Measurements from ENCODE around the gene PRRC2A. TPM values are rescaled to one million over a fixed set of nuclear protein-coding genes. Genes with fewer than 3 reads are reported as not detected.

The PRRC2A gene
- total and polyA plus RNA-seq, 11 donors = 75.1 to 119 (median 97.4) TPM

DNA sequence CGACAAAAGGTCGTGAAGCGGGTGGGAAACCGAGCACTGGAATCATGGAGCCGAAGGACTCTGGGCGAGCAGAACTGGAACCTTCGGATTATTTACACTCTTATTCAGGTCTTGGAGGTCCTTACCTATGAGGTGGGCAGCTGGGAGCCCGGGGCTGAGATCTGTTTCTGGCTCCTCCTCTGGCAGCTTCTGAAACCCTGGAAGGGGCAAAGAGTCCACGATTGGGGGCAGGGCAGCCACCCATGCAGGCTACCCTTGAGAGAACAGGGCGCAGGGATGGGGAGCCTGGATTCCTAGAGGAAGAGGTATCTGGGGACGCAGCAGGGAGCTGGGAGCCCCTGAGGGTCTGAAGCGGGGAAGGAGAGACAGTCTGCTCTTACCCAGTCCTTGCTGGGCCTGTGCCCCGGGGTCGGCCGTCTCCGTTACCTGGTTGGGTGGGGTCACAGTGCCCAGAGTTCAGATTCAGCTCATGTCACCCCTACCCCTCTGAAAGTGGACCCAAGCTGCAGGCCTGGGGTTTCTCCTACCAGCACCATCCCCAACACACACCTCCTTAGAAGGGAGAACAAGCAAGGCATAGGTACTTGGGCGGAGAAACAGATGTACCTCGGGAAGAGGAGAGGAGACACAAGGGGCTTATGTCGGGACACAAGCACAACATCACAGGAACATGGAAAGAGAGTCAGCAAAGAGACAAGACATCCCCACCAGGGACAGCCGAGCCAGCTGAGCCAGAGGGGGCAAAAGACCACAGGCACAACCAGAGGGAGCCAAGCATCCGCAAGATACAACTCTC is 38.9 kb upstream of the PRRC2A start:
- intact Hi-C loops (cut with DNase I) = loop anchor here (1.0 to 5.0 kb wide), 7 partner anchors 15 to 35 kb away; partner anchors contain the start of genes ATP6V1G2 (in 9 of the 10) and NFKBIL1 (in 9 of the 10)
- WGBS, 4 donors = 23 to 36% (median 27%) methylated on average over 18 to 21 of the region's 21 CpGs
- TF ChIP-seq POLR2A (IDR thresholded peaks at IDR 0.05) = no peak
- no peak for TF ChIP-seq CTCF (IDR thresholded peaks at IDR 0.05)
- H3K36me3 ChIP-seq = peaks cover 0 to 10% (median 0%) of the 10 kb centered on the region in 9 donors
- ATAC-seq = peak in 3 of 4 donors; percentile 24 to 47 (median 36)
- peak overlapping the region; percentile 71 to 95 (median 85) for H3K27ac ChIP-seq
- no peaks in the 10 kb centered on the region for H3K27me3 ChIP-seq
- DNase-seq = peak in 1 of 5 donors; percentile 33
- H3K9me3 ChIP-seq = no peaks in the 10 kb centered on the region
- peak overlapping the region; percentile 67 to 98 (median 84) for H3K4me3 ChIP-seq
- peaks cover 0 to 83% (median 16%) of the 10 kb centered on the region in 12 donors for H3K4me1 ChIP-seq

- 60 to 100% (median 71%) methylated on average over 1 to 3 of the region's 3 CpGs for WGBS, 4 donors
- no peaks in the 10 kb centered on the region for H3K9me3 ChIP-seq
- peak within 1 kb of the TSS; percentile 67 to 98 (median 84) for H3K4me3 ChIP-seq
- no peak for ATAC-seq
- no peaks in the 10 kb centered on the region for H3K27me3 ChIP-seq
- TF ChIP-seq CTCF (IDR thresholded peaks at IDR 0.05) (no peak), POLR2A (IDR thresholded peaks at IDR 0.05) (no peak)
- peak in 1 of 5 donors; percentile 32 for DNase-seq
- intact Hi-C loops (cut with DNase I) = loop anchor here in 7 of 10 donors (2.0 to 5.0 kb wide), 2 partner anchors 15 to 35 kb away; partner anchors contain the start of genes ATP6V1G2 (in 7 of the 7) and NFKBIL1 (in 7 of the 7)
- peaks cover 0 to 83% (median 16%) of the 10 kb centered on the region in 12 donors for H3K4me1 ChIP-seq
- H3K27ac ChIP-seq = peak within 1 kb of the TSS; percentile 71 to 95 (median 85)
- peaks cover 0 to 6% (median 0%) of the 10 kb centered on the region in 9 donors for H3K36me3 ChIP-seq
Measured at GRCh38 chr6:31582230-31582643, 38.3 kb upstream of the PRRC2A start, which contains the start of gene LTB. Gene LTB, minus strand, starts transcription at chr6:31582424. Its CDS starts 7 bp downstream, at chr6:31582417.

- ATAC-seq = no peak
- intact Hi-C loops (cut with DNase I) = no loop called here
- WGBS, 4 donors = 65 to 77% (median 72%) methylated on average over 2 of the region's 2 CpGs
- no peak for DNase-seq
- no peak overlapping the region for H3K4me3 ChIP-seq
- peaks cover 0 to 79% (median 14%) of the 10 kb centered on the region in 12 donors for H3K4me1 ChIP-seq
- H3K36me3 ChIP-seq = no peaks in the 10 kb centered on the region
- TF ChIP-seq CTCF (IDR thresholded peaks at IDR 0.05) = peak in 3 of 12 donors; percentile 5 to 29 (median 14)
- TF ChIP-seq POLR2A (IDR thresholded peaks at IDR 0.05) = no peak
- no peaks in the 10 kb centered on the region for H3K9me3 ChIP-seq
- peak overlapping the region in 5 of 12 donors; percentile 1 to 86 (median 20) for H3K27ac ChIP-seq
- no peaks in the 10 kb centered on the region for H3K27me3 ChIP-seq
Measured at GRCh38 chr6:31585491-31585890, 35.0 kb upstream of the PRRC2A start.

DNA sequence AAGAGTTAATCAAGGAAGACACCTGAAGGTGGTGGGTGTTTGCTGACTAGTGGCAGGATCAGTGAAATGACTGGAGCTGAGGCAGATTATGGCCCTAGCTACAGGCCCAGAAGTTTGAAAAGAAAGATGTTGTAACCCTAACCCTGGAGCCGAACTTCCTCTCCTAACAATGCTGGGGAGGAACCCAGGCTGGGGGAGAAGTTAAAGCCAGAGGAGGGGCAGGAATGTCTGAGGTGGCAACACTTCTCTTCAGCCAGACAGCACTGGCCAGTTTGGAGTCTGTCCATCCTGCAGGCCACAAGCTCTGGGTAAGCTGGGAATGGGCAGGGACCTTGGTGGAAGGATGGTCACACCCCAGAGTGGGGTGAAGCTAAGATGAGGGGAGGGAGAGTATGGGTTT is 34.5 kb upstream of the PRRC2A start, which contains the start of gene LST1:
LST1 (plus strand) TSS at position 270 of the 400 bp plus-strand sequence. CDS start 1,023 bp downstream, outside the sequence.
- H3K4me1 ChIP-seq = peaks cover 0 to 76% (median 11%) of the 10 kb centered on the region in 12 donors
- TF ChIP-seq POLR2A (IDR thresholded peaks at IDR 0.05) (no peak), CTCF (IDR thresholded peaks at IDR 0.05) (no peak)
- H3K4me3 ChIP-seq = peak within 1 kb of the TSS in 4 of 12 donors; percentile 4 to 58 (median 18)
- intact Hi-C loops (cut with DNase I) = no loop called here
- peak within 1 kb of the TSS in 5 of 12 donors; percentile 3 to 86 (median 38) for H3K27ac ChIP-seq
- H3K27me3 ChIP-seq = no peaks in the 10 kb centered on the region
- WGBS, 4 donors = 50 to 65% (median 56%) methylated on average over 1 of the region's 1 CpG
- DNase-seq (peak in 3 of 5 donors; percentile 36 to 56 (median 40)), ATAC-seq (peak in 3 of 4 donors; percentile 35 to 60 (median 44))
- H3K36me3 ChIP-seq = no peaks in the 10 kb centered on the region
- H3K9me3 ChIP-seq = no peaks in the 10 kb centered on the region
